ENCODE results near the gene TMPRSS9.

GRCh38 chr19:2357279-2358206, 2.5 kb upstream of the TMPRSS9 start:
- TF ChIP-seq PATZ1 (CRISPR knock-in tag; IDR thresholded peaks at IDR 0.05; ENCODE audit: borderline replicate concordance) (no peak), POU6F1 (CRISPR knock-in tag; IDR thresholded peaks at IDR 0.05; ENCODE audit: borderline replicate concordance, low read depth) (no peak), TSHZ2 (CRISPR knock-in tag; IDR thresholded peaks at IDR 0.05) (no peak), RARB (CRISPR knock-in tag; IDR thresholded peaks at IDR 0.05) (no peak), CSRNP3 (CRISPR knock-in tag; IDR thresholded peaks at IDR 0.05) (no peak), CREB5 (CRISPR knock-in tag; IDR thresholded peaks at IDR 0.05; ENCODE audit: low read depth) (no peak)

Data from SK-N-SH treated with all-trans-retinoic acid at 6 μM for 48 hours (cell line).